ENCODE data around the gene FRMD4B. TPM values are rescaled to one million over a fixed set of nuclear protein-coding genes. Genes with fewer than 3 reads are reported as not detected.

FRMD4B gene
- total RNA-seq, 1 donor from 2014 or later, result 16.1 TPM

DNA sequence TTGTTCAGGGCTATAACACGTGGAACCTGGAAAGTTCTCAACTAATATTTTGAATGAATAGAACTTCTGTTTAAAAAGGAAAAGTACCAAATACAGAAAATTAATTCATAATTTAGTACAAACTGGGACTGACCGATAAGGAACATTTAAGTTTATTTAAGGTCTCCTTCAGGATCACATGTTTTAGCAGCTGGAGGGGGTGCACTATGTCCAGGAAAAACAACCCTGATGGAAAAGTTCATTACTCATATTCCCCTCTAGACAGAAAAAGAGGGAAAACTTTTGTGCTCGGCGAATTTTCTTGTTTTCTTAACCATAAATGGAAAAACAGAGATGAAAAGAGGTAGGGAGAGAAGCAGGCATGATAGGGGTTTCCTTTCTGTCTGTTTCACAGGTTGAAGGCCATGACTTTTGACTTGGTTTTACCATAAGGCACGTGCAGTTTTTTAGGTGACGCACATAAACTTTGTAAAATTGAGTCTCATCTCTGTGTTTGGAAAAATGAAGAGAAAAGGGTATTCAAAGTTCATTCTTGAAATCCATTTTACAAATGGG is 26.5 kb downstream of the FRMD4B start:
- DNase-seq, result no peak
- no peak for TF ChIP-seq CTCF (IDR thresholded peaks at IDR 0.05; ENCODE audit: borderline replicate concordance)
- H3K27me3 ChIP-seq (ENCODE audit: low read depth), result no peaks in the 10 kb centered on the region
- H3K27ac ChIP-seq (replicated peaks), result peak overlapping the region; percentile 61
- H3K9me3 ChIP-seq (replicated peaks), result peaks cover 8% of the 10 kb centered on the region
- peaks cover 21% of the 10 kb centered on the region for H3K4me1 ChIP-seq
- intact Hi-C loops (cut with micrococcal nuclease), result no loop called here
- H3K4me3 ChIP-seq, result no peak overlapping the region
- no peaks in the 10 kb centered on the region for H3K36me3 ChIP-seq

- Histone ChIP-seq H3K36me3 (no peaks in the 10 kb centered on the region), H3K9me3 (replicated peaks) (peaks cover 8% of the 10 kb centered on the region), H3K4me1 (peaks cover 37% of the 10 kb centered on the region), H3K4me3 (no peak overlapping the region), H3K27ac (replicated peaks) (no peak overlapping the region), H3K27me3 (ENCODE audit: low read depth) (no peaks in the 10 kb centered on the region)
- intact Hi-C loops (cut with micrococcal nuclease), result no loop called here
- TF ChIP-seq CTCF (IDR thresholded peaks at IDR 0.05; ENCODE audit: borderline replicate concordance), result no peak
- DNase-seq, result no peak
Measured at GRCh38 chr3:69357196-69357595, 28.7 kb downstream of the FRMD4B start.

GRCh38 chr3:69354948-69355347 is 30.9 kb downstream of the FRMD4B start:
- Histone ChIP-seq H3K4me3 (no peak overlapping the region), H3K27ac (replicated peaks) (no peak overlapping the region), H3K4me1 (peaks cover 49% of the 10 kb centered on the region), H3K27me3 (ENCODE audit: low read depth) (no peaks in the 10 kb centered on the region), H3K36me3 (no peaks in the 10 kb centered on the region), H3K9me3 (replicated peaks) (peaks cover 8% of the 10 kb centered on the region)
- no peak for DNase-seq
- no peak for TF ChIP-seq CTCF (IDR thresholded peaks at IDR 0.05; ENCODE audit: borderline replicate concordance)
- intact Hi-C loops (cut with micrococcal nuclease), result no loop called here

- TF ChIP-seq CTCF (IDR thresholded peaks at IDR 0.05; ENCODE audit: borderline replicate concordance), result no peak
- peak overlapping the region; percentile 68 for H3K27ac ChIP-seq (replicated peaks)
- intact Hi-C loops (cut with micrococcal nuclease), result no loop called here
Measured at GRCh38 chr3:69353503-69353902, 32.4 kb downstream of the FRMD4B start.

GRCh38 chr3:69353088-69353478 is 32.8 kb downstream of the FRMD4B start:
- Histone ChIP-seq H3K9me3 (replicated peaks) (no peaks in the 10 kb centered on the region), H3K4me1 (peaks cover 45% of the 10 kb centered on the region), H3K4me3 (peak overlapping the region; percentile 59), H3K27me3 (ENCODE audit: low read depth) (no peaks in the 10 kb centered on the region), H3K27ac (replicated peaks) (peak overlapping the region; percentile 68), H3K36me3 (no peaks in the 10 kb centered on the region)
- no peak for TF ChIP-seq CTCF (IDR thresholded peaks at IDR 0.05; ENCODE audit: borderline replicate concordance)
- DNase-seq, result no peak
- intact Hi-C loops (cut with micrococcal nuclease), result no loop called here

More at GRCh38 chr3:69353503-69353902, 32.4 kb downstream of the FRMD4B start:
- Histone ChIP-seq H3K4me1 (peaks cover 45% of the 10 kb centered on the region), H3K4me3 (peak overlapping the region; percentile 59), H3K9me3 (replicated peaks) (peaks cover 2% of the 10 kb centered on the region), H3K27me3 (ENCODE audit: low read depth) (no peaks in the 10 kb centered on the region), H3K36me3 (no peaks in the 10 kb centered on the region)
- peak; percentile 33 for DNase-seq
